GM12892 (cell line): ENCODE measurements around the gene FNBP1.

Experiments
- POLR2A ChIP-seq: IDR thresholded peaks from 2 replicates; pipeline ENCODE4 v1.6.1; 2011; ENCODE audit warnings: low read depth, low read length, control low read depth
- POLR2AphosphoS5 ChIP-seq: IDR thresholded peaks from 2 replicates; pipeline ENCODE4 v1.6.1; 2011; ENCODE audit warnings: low read depth, low read length, control low read depth

- TF ChIP-seq POLR2A: no peak
- no peak for TF ChIP-seq POLR2AphosphoS5
Measured at GRCh38 chr9:130001190-130001589, 41.8 kb downstream of the FNBP1 start.
